Endothelial cell of hepatic sinusoid (primary cell): ENCODE data around the gene GLB1L.
"Not testable (repeated sequence)": the region's sequence is repeated elsewhere in the genome, so short reads cannot be mapped to it uniquely, and the experiment has no call there.

Source experiments
- in situ Hi-C: cut with HindIII; loops from 2 replicates; pipeline ENCODE4 v1.10.0; 2017; ENCODE audit warnings: low sequenced_read_pairs

Gene GLB1L

GRCh38 chr2:219281588-219281987 lies 36.3 kb upstream of the GLB1L start:
- in situ Hi-C loops: no loop called here

- in situ Hi-C loops: no loop called here
Observed at GRCh38 chr2:219280651-219281050, 35.4 kb upstream of the GLB1L start.

- in situ Hi-C loops: no loop called here
Observed at GRCh38 chr2:219279916-219280516, 34.8 kb upstream of the GLB1L start.

GRCh38 chr2:219279151-219279915 lies 34.1 kb upstream of the GLB1L start, which contains the start of gene DNAJB2:
Gene DNAJB2 (plus strand): TSS chr2:219279366. CDS start chr2:219279834, 468 bp downstream.
- in situ Hi-C loops: no loop called here

GRCh38 chr2:219278655-219279150 lies 33.5 kb upstream of the GLB1L start:
- in situ Hi-C loops: no loop called here

- in situ Hi-C loops: no loop called here
Observed at GRCh38 chr2:219277703-219278654, 32.7 kb upstream of the GLB1L start.

- in situ Hi-C loops: no loop called here
Observed at GRCh38 chr2:219274361-219274921, 29.2 kb upstream of the GLB1L start.

GRCh38 chr2:219273937-219274336 lies 28.7 kb upstream of the GLB1L start:
- in situ Hi-C loops: no loop called here

- in situ Hi-C loops: no loop called here
Observed at GRCh38 chr2:219272995-219273394, 27.8 kb upstream of the GLB1L start.

- in situ Hi-C loops: no loop called here
Observed at GRCh38 chr2:219272356-219272755, 27.1 kb upstream of the GLB1L start.

GRCh38 chr2:219271021-219271420 lies 25.8 kb upstream of the GLB1L start:
- in situ Hi-C loops: no loop called here

GRCh38 chr2:219270055-219270372 lies 24.8 kb upstream of the GLB1L start:
- in situ Hi-C loops: no loop called here

GRCh38 chr2:219269362-219270054 lies 24.3 kb upstream of the GLB1L start:
- in situ Hi-C loops: no loop called here

- in situ Hi-C loops: no loop called here
Observed at GRCh38 chr2:219268294-219268693, 23.1 kb upstream of the GLB1L start.

- in situ Hi-C loops: no loop called here
Observed at GRCh38 chr2:219266886-219267285, 21.6 kb upstream of the GLB1L start.

- in situ Hi-C loops: no loop called here
Observed at GRCh38 chr2:219266232-219266631, 21.0 kb upstream of the GLB1L start.

GRCh38 chr2:219261024-219261855 lies 16.0 kb upstream of the GLB1L start:
- in situ Hi-C loops: no loop called here

GRCh38 chr2:219258942-219259341 lies 13.7 kb upstream of the GLB1L start:
- in situ Hi-C loops: not testable (repeated sequence)

- in situ Hi-C loops: no loop called here
Observed at GRCh38 chr2:219254590-219255201, 9.5 kb upstream of the GLB1L start.
